ENCODE measurements around the gene MLF2.

MLF2 gene, protein sequence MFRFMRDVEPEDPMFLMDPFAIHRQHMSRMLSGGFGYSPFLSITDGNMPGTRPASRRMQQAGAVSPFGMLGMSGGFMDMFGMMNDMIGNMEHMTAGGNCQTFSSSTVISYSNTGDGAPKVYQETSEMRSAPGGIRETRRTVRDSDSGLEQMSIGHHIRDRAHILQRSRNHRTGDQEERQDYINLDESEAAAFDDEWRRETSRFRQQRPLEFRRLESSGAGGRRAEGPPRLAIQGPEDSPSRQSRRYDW

DNA sequence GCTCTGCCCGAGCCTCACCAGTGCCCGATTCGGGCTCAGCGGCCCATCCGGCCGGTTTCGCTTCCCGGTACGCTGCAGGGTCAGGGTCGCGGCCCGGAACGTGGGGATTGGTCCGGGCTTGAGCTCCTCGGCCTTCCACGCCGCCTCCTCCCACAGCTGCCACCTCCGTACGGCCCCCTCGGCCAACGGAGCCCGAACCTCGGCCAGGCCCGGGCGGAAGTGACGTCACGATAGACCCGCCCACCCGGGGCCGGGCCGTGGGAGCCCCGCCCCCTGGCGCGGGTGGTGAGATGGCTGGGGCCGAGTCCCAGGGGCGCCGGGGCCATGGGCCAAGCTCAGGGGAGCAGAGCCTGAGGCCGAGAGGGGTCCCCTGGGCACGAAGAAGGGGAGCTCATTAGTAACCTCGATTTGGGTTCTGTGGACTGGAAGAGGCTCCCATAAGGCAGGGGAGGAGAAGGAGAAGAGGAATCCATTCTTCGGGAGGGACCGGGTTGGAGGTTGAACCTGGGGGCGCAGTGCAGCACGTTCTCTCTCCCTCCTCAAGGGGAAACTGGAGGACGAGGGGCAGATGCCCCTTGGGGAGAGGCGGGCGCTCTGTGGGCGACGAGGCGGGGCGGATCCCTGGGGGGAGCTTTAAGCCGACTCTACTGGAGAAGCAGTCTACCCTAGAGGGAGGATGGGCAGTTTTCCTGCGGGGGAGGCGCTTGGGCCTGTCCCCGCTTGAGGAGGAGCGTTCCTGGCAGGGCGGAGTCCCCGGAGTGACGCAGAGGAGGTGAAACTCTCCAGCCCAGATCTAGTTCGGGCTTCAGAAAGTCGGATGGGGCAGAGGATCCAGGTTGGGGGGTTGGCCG lies at the start of gene MLF2:
Gene MLF2, minus strand, starts transcription at position 221 of the 851 bp plus-strand sequence. CDS start 807 bp downstream, outside the sequence.
- DNase-seq (ENCODE audit: low read depth, low spot score) = peak; percentile 98

DNA sequence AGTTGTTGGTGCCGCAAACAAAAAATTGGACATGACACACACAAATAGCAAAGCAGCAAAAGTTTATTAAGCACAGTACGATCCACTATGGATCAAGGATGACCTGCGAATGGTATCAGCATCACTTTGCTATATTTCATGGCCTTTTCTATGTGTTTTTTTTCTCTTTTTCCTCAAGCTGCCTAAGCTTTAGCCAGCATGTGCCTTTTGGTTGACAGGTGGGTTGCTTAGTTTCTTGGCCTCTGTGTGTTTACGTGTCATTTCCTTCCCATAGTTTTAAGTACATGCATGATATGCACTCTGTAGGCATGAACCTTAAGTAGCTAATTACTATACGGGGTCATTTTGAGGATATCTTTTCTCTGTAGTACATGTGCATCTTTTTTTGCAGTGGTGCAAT lies 46.2 kb upstream of the MLF2 start:
- no peak for DNase-seq (ENCODE audit: low read depth, low spot score)

DNA sequence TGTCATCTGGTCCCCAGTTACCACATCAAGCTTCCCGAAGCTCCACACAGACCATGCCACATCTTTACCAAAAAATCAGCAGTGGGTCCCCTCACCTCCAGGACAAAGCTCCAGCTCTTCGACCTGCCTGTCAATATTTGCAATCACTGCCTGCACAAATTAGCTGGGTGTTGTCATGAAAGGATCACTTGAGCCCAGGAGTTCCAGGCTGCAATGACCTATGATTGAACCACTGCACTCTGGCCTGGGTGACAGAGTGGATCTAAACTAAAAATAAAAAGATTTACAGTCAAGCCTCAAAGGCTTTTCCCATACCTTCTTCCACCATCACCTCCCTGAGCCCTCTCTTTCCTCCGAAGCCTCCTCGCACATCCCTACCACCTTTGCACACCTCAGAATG lies 43.6 kb upstream of the MLF2 start:
- DNase-seq (ENCODE audit: low read depth, low spot score) = no peak

DNA sequence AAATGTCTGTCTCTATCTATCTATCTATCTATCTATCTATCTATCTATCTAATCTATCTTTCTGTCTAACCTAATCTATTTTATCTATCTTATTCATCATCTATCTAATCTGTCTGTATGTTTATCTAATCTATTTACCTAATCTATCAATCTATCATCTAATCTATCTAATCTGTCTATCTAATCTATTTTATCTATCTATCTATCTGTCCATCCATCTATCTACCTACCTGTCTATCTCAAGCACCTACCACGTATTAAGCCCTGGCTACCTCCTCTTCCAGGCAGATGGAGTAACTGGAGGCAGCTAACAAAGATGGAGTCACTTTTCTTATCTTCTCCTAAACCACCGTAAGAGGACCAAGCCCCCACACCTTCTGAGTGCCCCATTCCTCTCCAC lies 42.1 kb upstream of the MLF2 start:
- DNase-seq (ENCODE audit: low read depth, low spot score) = no peak

DNA sequence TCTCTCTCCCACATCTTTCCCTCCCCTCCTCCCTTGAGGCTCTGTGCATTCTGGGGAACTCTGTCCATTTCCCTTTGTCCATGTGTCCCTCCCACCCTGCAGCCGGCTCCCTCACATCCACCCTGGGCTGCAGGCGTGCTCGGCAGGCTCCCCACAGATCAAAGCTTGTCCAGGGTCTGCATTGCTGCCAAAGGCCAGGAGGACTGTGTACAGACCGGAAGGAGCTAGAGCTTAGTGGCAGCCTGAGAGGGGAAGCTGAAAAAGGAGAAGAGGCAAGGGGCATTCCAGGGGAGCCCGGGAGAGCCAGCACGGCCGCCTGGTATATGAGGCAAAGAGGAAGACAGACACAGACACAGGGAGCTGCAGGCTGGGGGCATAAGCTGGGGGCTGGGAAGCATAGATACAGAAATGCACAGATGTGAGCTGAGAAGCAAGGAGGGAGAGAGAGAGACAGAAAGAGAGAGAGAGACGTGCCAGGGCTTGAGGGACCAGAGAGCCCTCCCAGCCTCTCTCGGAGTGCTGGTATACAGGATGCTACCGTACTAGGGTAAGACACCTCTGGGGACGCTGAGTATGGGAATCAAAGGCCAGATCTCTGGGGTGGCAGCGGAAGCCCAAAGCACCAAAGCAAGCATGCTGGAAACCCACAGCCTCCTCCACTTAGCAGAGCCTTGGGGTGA lies 39.7 kb upstream of the MLF2 start:
- DNase-seq (ENCODE audit: low read depth, low spot score) = no peak

DNA sequence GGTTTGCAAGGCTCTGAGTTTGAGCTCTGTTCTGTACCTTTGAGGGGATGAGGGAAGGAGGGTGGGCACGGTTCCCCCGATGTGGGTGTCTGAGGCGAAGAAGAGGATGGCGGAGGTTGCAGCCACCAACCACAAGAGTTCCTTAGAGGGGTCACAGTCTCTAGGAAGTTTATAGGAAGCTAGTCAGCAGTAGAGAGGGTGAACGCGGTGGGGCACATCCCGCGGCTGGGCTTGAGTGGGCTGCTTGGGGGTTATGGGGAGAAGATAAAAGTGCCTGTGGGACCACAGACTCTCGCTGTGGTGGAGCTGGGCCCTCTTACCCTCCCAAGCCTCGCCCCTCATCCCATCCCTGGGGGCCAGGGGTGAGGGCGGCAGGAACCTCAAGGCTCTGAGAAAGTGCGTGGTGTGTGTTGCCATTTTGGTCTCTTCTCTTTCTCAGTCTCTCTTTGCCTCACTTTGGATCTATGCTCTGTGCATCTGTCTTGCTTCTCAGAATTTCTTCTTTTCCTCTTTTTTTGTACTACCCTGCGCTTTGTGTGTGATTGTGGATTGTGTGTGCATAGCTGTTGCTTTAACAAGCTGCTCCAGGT lies 39.1 kb upstream of the MLF2 start:
- no peak for DNase-seq (ENCODE audit: low read depth, low spot score)

DNA sequence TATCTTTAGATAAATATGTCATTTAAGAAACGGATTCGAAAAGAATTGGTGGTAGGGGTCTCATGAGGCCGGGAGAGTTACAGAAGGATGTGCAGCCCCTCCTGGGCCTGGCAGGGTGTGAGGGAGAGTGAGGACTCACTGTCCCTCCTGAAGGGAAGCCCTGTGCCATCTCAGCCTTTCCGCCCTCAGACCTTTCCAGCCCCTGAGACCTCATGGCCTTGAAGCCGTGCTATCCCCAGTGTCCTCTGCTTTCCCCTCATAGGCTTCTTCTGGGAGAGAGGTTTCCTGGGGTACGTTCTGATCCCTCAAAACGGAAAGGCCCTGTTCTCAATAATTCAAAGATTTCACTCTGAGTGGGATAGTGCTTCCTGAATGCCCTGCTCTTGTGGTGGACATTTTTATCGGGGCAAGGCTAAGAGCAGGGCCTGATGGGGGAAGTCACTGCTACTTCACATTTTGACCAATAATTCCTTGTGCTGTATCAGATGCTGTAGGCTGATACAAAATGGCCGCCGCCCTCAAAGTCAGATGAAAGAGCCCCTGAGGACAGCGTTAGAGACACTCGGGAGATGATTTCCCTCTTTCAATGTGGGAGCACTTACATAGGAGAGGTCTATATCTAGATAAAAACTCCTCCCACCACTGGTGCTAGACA lies 37.7 kb upstream of the MLF2 start:
- DNase-seq (ENCODE audit: low read depth, low spot score) = no peak

DNA sequence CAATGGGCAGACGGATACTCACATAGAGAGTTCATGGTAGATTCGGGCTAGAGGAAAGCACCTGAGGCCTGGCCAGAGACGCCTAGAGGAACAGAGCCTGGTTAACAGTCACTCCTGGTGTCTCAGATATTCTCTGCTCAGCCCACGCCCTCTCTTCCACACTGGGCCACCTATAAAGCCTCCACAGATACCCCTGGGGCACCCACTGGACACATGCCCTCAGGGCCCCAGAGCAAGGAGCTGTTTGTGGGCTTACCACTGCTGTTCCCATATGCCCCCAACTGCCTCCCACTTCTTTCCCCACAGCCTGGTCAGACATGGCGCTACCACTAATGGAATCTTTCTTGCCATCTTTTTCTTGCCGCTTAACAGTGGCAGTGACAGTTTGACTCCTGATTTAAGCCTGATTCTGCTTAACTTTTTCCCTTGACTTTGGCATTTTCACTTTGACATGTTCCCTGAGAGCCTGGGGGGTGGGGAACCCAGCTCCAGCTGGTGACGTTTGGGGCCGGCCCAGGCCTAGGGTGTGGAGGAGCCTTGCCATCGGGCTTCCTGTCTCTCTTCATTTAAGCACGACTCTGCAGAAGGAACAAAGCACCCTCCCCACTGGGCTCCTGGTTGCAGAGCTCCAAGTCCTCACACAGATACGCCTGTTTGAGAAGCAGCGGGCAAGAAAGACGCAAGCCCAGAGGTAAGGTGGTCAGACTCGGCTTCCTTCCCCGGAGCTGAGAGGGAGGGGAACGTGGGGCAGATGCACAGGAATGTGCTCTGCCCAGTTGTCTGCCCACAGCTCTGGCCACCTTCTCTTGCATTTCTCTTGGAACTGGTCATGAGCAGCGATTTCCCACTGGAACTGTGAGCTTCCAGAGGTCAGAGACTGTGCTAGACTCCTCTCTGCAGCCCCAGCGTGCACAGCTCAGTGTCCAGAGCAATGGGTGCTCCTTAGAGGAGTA lies 36.3 kb upstream of the MLF2 start, which contains the start of gene CD4:
Gene CD4, plus strand, starts transcription at position 557 of the 953 bp plus-strand sequence. CDS start 10,611 bp downstream, outside the sequence.
- DNase-seq (ENCODE audit: low read depth, low spot score) = no peak

DNA sequence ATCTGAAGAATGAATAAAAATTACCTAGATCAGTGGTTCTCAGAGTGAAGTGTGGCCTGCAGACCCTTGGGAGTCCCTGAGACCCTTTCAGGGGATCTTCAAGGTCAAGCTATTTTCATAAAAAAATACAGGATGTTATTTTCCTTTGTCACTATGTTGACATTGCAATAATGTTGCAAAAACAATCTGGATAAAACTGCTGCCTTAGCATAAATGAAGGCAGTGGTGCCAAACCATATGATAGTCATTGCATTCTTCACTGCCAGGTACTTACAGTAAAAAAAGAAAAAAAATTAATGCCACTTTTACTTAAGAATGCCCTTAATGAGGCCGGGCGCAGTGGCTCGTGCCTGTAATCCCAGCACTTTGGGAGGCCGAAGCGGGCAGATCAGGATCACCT lies 34.4 kb upstream of the MLF2 start:
- DNase-seq (ENCODE audit: low read depth, low spot score) = no peak

DNA sequence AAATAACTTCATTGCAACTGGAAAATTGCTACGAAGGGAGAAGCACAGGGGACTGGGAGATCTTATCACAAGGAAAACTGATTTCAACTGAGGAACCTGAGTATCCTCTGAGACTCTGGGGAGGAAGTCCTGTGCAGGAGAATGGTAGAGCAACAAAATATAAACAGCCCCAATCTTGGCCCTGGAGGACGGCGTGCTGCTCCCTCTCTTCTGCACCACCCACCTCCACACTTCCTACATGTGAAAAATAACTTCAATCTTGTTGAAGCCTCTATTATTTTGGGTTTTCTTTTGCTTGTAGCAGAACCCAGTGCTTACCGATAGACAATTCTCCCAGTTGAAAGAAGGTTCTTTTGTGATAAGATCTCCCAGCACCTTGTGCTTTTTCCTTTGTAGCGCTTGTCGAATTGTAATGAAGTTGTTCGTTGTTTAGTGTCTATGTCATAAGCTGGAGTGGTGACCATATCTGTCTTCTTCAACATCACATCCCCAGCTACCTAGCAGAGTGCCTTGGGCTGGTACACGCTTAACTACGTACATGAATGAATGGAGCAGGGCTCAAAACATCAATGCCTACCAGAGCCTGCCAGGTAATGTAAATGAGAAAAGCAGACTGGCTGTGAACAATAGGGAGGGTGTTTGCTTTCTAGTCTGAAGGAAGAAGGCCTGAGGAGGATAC lies 33.6 kb upstream of the MLF2 start:
- DNase-seq (ENCODE audit: low read depth, low spot score) = no peak

DNA sequence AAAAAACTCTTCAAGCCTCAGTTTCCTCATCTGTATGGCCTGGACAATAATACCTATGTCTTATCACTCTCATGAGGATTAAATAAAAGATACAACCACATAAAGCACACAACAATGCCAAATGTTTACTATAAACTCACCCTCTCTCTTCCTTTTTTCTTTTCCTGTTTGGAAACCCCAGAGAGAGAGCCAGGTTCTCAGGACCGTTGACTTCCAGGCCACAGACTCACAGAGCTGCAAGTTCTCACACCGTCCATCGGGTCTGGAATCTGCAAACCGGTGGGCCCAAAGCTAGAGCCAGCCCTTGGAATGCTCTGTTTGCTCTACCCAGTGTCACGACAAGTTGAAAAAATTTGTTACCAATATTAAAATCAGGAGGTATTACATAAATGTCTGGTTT lies 31.8 kb upstream of the MLF2 start:
- DNase-seq (ENCODE audit: low read depth, low spot score) = no peak

DNA sequence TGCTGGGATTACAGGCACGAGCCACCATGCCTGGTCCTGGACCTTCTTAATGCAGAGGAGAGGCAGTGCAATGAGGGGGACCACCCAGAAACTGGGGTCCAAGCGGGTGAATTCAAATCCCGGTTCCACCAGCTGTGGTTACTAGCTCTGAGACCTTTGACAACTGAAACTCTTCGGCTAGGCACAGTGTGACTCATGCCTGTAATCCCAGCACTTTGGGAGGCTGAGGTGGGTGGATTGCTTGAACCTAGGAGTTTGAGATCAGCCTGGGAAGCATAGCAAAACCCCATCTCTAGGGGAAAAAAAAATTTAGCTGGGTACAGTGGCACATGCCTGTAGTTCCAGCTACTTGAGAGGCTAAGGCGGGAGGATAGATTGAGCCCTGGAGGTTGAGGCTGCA lies 31.4 kb upstream of the MLF2 start:
- DNase-seq (ENCODE audit: low read depth, low spot score) = no peak

DNA sequence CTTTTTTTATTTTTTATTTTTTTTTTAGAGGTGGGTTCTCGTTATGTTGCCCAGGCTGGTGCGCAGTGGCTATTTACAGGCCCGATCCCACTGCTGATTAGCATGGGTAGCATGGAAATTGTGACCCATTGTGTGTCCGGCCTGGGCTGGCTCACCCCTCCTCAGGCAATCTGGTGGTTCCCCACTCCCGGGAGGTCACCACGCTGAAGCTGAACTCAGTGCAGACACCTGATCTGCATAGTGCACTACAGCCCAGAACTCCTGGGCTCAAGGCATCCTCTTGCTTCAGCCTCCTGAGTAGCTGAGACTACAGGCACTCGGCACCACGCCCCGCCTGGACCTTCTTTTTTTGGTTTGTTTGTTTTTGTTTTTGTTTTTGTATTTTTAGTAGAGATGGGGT lies 30.9 kb upstream of the MLF2 start:
- no peak for DNase-seq (ENCODE audit: low read depth, low spot score)

DNA sequence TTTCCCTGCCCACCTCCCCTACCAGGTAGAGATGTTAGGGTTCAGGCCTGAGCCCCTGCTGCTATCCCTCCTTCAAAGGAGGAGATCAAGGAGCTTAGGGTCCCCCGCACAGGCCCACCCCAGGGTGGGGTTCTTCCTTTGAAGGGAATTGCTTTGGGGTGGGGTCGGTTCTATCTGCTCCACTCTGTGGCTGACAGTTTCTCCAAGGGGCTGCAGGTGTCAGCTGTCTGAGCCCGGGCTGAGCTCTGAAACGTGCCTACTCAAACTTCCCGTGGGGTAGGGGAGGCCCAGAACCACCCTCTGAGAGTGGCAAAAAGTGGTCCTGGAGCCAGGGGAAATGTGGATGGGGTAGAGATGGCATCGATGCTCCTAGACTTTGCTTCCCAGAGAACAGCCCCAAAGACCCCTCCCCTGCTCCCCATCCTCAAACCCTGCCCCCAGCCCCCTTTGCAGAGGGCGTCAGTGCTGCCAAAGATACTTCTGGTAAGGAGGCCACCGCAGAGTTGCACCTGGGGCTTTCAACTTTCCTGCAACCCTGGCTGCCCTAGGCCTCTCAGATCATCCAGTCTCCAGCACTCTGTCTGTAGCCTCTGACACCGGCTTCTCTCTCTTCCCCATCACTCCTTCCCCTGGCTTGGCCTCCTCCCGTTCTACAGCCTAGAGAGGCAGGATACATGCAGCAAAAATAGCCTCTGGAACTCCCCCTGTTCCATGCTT lies 30.1 kb upstream of the MLF2 start:
- DNase-seq (ENCODE audit: low read depth, low spot score) = no peak

DNA sequence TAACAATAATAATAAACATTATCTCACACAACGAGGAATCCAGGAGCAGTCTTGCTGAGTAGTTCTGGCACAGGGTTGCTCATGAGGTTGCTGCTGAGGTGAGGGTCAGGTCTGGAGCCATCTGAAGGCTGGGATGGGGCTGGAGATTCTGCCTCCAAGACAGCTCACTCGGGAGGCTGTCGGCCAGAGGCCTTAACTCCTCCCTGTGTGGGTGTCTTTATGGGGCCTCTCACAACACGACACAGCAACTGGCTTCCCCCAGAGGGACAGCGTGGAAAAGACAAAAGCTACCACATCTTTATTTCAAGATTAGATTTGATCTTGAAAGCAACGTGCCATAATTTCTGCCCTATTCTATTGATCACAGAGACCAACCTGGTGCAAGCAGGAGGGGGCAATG lies 29.2 kb upstream of the MLF2 start:
- no peak for DNase-seq (ENCODE audit: low read depth, low spot score)

DNA sequence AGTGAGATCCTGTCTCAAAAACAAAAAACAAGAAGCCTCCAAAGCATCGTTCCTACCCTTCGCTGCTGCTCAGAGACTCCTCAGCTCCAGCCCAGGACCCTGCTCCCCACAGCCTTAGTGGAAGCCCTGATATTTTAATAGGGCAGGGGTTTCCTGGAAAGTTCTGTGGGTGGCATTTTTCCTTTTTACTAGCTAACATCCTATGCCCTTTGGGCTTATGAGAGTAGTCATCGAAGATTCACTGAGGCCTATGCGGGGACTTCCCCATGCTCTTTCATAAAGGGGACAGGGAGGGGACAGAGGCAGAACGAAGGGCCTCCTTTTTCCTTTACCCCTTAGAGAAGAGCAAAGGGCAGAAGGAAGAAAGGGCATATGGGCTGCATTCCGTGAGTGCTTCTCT lies 27.6 kb upstream of the MLF2 start:
- no peak for DNase-seq (ENCODE audit: low read depth, low spot score)

DNA sequence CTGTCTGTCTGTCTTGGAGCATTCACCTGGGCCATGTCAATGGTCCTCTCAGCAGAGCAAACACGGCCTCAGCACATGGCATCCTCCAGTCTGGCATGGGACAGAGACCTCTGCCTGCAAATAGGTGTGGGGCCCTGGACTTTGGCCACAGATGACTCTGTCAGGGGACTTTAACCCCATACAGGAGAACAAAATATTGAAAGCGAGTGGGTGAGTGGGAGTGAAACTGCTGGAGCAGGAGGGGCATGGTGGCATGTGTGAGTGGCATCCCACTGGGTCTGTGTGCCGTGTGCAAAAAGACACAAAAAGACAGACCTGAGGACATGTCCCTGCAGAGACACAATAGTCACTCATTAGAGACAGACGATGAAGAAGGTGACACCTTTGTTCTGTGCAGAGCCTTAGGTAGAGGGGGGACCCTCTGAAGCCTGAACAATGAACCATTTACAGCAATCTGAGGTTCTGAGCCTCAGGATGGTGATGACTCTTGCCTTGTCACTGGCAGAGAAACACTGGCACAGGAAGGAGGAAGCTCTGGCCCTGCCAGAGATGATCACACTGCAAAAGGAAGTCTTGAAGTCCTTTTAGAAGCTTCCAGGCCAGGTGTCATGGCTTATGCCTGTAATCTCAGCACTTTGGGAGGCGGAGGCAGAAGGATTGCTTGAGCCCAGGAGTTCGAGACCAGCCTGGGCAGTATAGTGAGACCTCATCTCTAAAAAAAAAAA lies 26.9 kb upstream of the MLF2 start:
- DNase-seq (ENCODE audit: low read depth, low spot score) = no peak

All from smooth muscle cell of the brain vasculature (primary cell).